Measurements from ENCODE around the gene EFCAB3.
"Not testable (repeated sequence)": the region's sequence is repeated elsewhere in the genome, so short reads cannot be mapped to it uniquely, and the experiment has no call there.

EFCAB3 gene

DNA sequence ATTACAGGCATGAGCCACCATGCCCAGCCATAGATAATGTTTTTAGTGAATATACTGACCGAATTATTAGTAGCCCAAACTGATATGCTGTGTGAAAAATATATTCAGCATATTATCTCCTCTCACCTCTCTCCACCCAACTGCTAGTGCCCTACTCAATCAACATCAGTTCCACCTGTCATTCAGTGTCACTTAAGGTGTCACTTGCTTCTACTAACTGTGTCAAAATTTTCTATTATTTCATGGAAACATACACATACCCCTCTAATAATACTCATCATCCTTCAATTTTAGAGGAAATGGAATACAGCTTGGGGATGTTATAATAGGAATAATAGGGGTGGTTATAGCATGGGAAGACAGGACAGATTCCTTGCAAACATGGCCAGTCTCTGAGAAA lies 12.6 kb downstream of the EFCAB3 start:
- no peak for DNase-seq (ENCODE audit: low read depth, low spot score)
- Histone ChIP-seq H3K9me3 (ENCODE audit: insufficient read depth, low read length) (no peaks in the 10 kb centered on the region), H3K4me1 (ENCODE audit: insufficient read depth, insufficient read length) (no peaks in the 10 kb centered on the region), H3K36me3 (ENCODE audit: insufficient read depth, insufficient read length, low read length) (no peaks in the 10 kb centered on the region), H3K27me3 (ENCODE audit: insufficient read depth, insufficient read length) (no peaks in the 10 kb centered on the region), H3K4me3 (ENCODE audit: insufficient read length, low read depth) (no peak overlapping the region), H3K9ac (ENCODE audit: insufficient read length, low read depth) (no peak overlapping the region)
- TF ChIP-seq ZNF274 (IDR thresholded peaks at IDR 0.05; ENCODE audit: low read depth, low read length) (no peak), YY1 (IDR thresholded peaks at IDR 0.05; ENCODE audit: insufficient read depth, insufficient read length) (no peak), SUZ12 (IDR thresholded peaks at IDR 0.05; ENCODE audit: extremely low read depth, insufficient read depth, insufficient read length) (no peak)

GRCh38 chr17:62398891-62399290 lies 18.5 kb downstream of the EFCAB3 start:
- Histone ChIP-seq H3K4me3 (ENCODE audit: insufficient read length, low read depth) (no peak overlapping the region), H3K27me3 (ENCODE audit: insufficient read depth, insufficient read length) (no peaks in the 10 kb centered on the region), H3K9me3 (ENCODE audit: insufficient read depth, low read length) (no peaks in the 10 kb centered on the region), H3K36me3 (ENCODE audit: insufficient read depth, insufficient read length, low read length) (no peaks in the 10 kb centered on the region), H3K4me1 (ENCODE audit: insufficient read depth, insufficient read length) (no peaks in the 10 kb centered on the region), H3K9ac (ENCODE audit: insufficient read length, low read depth) (no peak overlapping the region)
- no peak for DNase-seq (ENCODE audit: low read depth, low spot score)
- TF ChIP-seq ZNF274 (IDR thresholded peaks at IDR 0.05; ENCODE audit: low read depth, low read length), result no peak
- TF ChIP-seq YY1 (IDR thresholded peaks at IDR 0.05; ENCODE audit: insufficient read depth, insufficient read length), result no peak
- no peak for TF ChIP-seq SUZ12 (IDR thresholded peaks at IDR 0.05; ENCODE audit: extremely low read depth, insufficient read depth, insufficient read length)

DNA sequence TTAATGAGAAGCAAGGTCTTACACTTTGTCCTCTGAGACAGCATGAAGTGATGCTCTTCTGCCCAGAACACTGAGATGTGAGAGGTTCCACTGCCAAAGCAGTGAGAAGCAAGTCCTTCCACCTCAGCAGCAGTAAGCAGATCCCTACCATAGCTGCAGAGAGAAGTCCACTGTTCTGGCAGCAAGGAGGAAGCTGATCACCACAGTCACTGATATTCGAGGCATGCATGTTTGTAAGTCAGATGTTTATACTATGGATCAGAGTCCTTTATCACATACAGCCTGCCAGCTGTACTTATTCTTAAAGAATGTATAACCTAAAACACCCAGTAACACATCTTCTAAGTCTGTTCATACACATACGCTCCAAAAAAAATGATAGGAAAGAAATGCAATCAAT lies 25.1 kb downstream of the EFCAB3 start:
- H3K9me3 ChIP-seq (ENCODE audit: insufficient read depth, low read length), result no peaks in the 10 kb centered on the region
- no peaks in the 10 kb centered on the region for H3K27me3 ChIP-seq (ENCODE audit: insufficient read depth, insufficient read length)
- TF ChIP-seq ZNF274 (IDR thresholded peaks at IDR 0.05; ENCODE audit: low read depth, low read length) (no peak), YY1 (IDR thresholded peaks at IDR 0.05; ENCODE audit: insufficient read depth, insufficient read length) (no peak)
- no peak overlapping the region for H3K9ac ChIP-seq (ENCODE audit: insufficient read length, low read depth)
- H3K4me3 ChIP-seq (ENCODE audit: insufficient read length, low read depth), result no peak overlapping the region
- DNase-seq (ENCODE audit: low read depth, low spot score), result no peak
- H3K4me1 ChIP-seq (ENCODE audit: insufficient read depth, insufficient read length), result no peaks in the 10 kb centered on the region
- no peaks in the 10 kb centered on the region for H3K36me3 ChIP-seq (ENCODE audit: insufficient read depth, insufficient read length, low read length)

GRCh38 chr17:62413090-62413489 lies 32.7 kb downstream of the EFCAB3 start:
- not testable (repeated sequence) for H3K9me3 ChIP-seq (ENCODE audit: insufficient read depth, low read length); H3K9ac ChIP-seq (ENCODE audit: insufficient read length, low read depth); H3K27me3 ChIP-seq (ENCODE audit: insufficient read depth, insufficient read length); H3K4me1 ChIP-seq (ENCODE audit: insufficient read depth, insufficient read length); H3K36me3 ChIP-seq (ENCODE audit: insufficient read depth, insufficient read length, low read length); H3K4me3 ChIP-seq (ENCODE audit: insufficient read length, low read depth); DNase-seq (ENCODE audit: low read depth, low spot score)

- H3K4me3 ChIP-seq (ENCODE audit: insufficient read length, low read depth), result peak within 1 kb of the TSS; percentile 77
- H3K36me3 ChIP-seq (ENCODE audit: insufficient read depth, insufficient read length, low read length), result peaks cover 17% of the 10 kb centered on the region
- DNase-seq (ENCODE audit: low read depth, low spot score), result peak; percentile 85
- H3K9me3 ChIP-seq (ENCODE audit: insufficient read depth, low read length); H3K4me1 ChIP-seq (ENCODE audit: insufficient read depth, insufficient read length); H3K27me3 ChIP-seq (ENCODE audit: insufficient read depth, insufficient read length): not testable (repeated sequence)
- peak within 1 kb of the TSS; percentile 93 for H3K9ac ChIP-seq (ENCODE audit: insufficient read length, low read depth)
- peak; percentile 85 for TF ChIP-seq YY1 (IDR thresholded peaks at IDR 0.05; ENCODE audit: insufficient read depth, insufficient read length)
Measured at GRCh38 chr17:62423647-62424461, 43.5 kb downstream of the EFCAB3 start, which contains the start of gene METTL2A. METTL2A (plus strand) TSS chr17:62423897; CDS start chr17:62423903, 6 bp downstream.

DNA sequence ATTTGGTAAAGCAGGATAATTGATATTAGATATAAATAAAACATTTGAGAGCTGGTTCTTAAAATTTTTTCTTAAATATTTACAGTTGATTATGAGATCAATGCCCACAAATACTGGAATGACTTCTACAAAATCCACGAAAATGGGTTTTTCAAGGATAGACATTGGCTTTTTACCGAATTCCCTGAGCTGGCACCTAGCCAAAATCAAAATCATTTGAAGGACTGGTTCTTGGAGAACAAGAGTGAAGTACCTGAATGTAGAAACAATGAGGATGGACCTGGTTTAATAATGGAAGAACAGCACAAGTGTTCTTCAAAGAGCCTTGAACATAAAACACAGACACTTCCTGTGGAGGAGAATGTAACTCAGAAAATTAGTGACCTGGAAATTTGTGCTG lies 45.9 kb downstream of the EFCAB3 start:
- H3K9ac ChIP-seq (ENCODE audit: insufficient read length, low read depth); DNase-seq (ENCODE audit: low read depth, low spot score); H3K4me3 ChIP-seq (ENCODE audit: insufficient read length, low read depth); H3K27me3 ChIP-seq (ENCODE audit: insufficient read depth, insufficient read length); H3K9me3 ChIP-seq (ENCODE audit: insufficient read depth, low read length); H3K4me1 ChIP-seq (ENCODE audit: insufficient read depth, insufficient read length): not testable (repeated sequence)
- H3K36me3 ChIP-seq (ENCODE audit: insufficient read depth, insufficient read length, low read length), result peaks cover 27% of the 10 kb centered on the region

DNA sequence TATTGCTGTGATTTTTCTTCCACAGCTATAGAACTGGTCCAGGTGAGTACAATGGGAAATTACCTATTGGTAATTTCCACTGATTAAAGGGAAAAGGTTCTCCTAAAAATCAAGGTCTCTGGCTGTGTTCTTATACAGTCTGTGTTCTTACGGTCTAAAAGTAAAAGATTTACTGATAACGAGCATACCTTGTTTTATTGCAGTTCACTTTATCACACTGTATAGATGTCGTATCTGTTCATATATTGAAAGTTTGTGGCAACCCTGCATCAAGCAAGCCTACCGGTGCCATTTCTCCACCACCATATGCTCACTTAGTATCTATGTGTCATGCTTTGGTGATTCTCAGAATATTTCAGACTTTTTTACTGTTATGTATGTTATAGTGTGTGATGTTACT lies 54.9 kb downstream of the EFCAB3 start:
- H3K4me3 ChIP-seq (ENCODE audit: insufficient read length, low read depth); DNase-seq (ENCODE audit: low read depth, low spot score); H3K9me3 ChIP-seq (ENCODE audit: insufficient read depth, low read length): not testable (repeated sequence)

DNA sequence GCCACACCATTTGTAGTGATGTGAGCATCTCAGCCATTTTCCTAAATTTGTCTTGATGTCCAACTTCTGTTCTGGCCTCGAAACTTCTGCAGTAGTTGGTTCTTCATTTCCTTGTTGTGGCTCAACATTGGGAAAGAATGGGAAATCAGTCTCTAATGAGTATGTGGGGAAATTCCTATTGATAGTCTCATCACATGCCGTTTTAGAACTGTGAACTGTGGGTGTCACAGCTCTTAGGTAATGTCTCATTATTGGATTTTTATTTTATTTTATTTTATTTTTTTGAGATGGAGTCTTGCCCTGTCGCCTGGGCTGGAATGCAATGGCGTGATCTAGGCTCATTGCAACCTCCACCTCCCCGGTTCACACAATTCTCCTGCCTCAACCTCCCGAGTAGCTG lies 60.8 kb downstream of the EFCAB3 start:
- not testable (repeated sequence) for DNase-seq (ENCODE audit: low read depth, low spot score); H3K9ac ChIP-seq (ENCODE audit: insufficient read length, low read depth)

More for the DNA sequence above, 54.9 kb downstream of the EFCAB3 start:
- H3K4me1 ChIP-seq (ENCODE audit: insufficient read depth, insufficient read length); H3K27me3 ChIP-seq (ENCODE audit: insufficient read depth, insufficient read length); H3K9ac ChIP-seq (ENCODE audit: insufficient read length, low read depth): not testable (repeated sequence)
- peaks cover 40% of the 10 kb centered on the region for H3K36me3 ChIP-seq (ENCODE audit: insufficient read depth, insufficient read length, low read length)

More for the DNA sequence above, 60.8 kb downstream of the EFCAB3 start:
- H3K4me3 ChIP-seq (ENCODE audit: insufficient read length, low read depth); H3K4me1 ChIP-seq (ENCODE audit: insufficient read depth, insufficient read length); H3K9me3 ChIP-seq (ENCODE audit: insufficient read depth, low read length); H3K27me3 ChIP-seq (ENCODE audit: insufficient read depth, insufficient read length): not testable (repeated sequence)
- peaks cover 56% of the 10 kb centered on the region for H3K36me3 ChIP-seq (ENCODE audit: insufficient read depth, insufficient read length, low read length)

Data from NT2/D1 (cell line).